Gastroesophageal sphincter (tissue), 4 donors: Measurements from ENCODE around the gene C11orf16. TPM values are rescaled to one million over a fixed set of nuclear protein-coding genes. Genes with fewer than 3 reads are reported as not detected.
A peak's percentile ranks its signal among the peaks of the same experiment; 100 is the strongest.

Experiments
- ATAC-seq: fragments of 150-250 bp; one replicate; pipeline ENCODE4 v1.9.1; 2016; ENCODE audit warnings: mild to moderate bottlenecking, moderate library complexity
- H3K27ac ChIP-seq, 4 donors: fragments of 200-600 bp; sonication (generic) in 3 of 4; 1 replicate in 3 of 4; 2 replicates in 1 of 4; pipeline ENCODE4 v1.5.1; 2016 to 2019
- H3K27me3 ChIP-seq: fragments of 200-600 bp; sonication (generic); one replicate; pipeline ENCODE4 v1.5.1; 2019
- H3K36me3 ChIP-seq, 2 donors: fragments of 200-600 bp; sonication (generic); one replicate each; pipeline ENCODE4 v1.5.1; 2019; ENCODE audit warnings: control low read depth in 1 of 2
- H3K4me1 ChIP-seq, 3 donors: fragments of 200-600 bp; sonication (generic); 1 replicate in 2 of 3; 2 replicates in 1 of 3; pipeline ENCODE4 v1.5.1; 2016 to 2019; ENCODE audit warnings: control low read depth in 2 of 3
- H3K4me3 ChIP-seq, 2 donors: fragments of 200-600 bp; sonication (generic); one replicate each; pipeline ENCODE4 v1.5.1; 2019; ENCODE audit warnings: mild to moderate bottlenecking in 1 of 2, moderate library complexity in 1 of 2
- H3K9me3 ChIP-seq, 3 donors: fragments of 200-600 bp; sonication (generic); one replicate each; pipeline ENCODE4 v1.5.1; 2017 to 2019; ENCODE audit warnings: control low read depth in 2 of 3
- EP300 ChIP-seq: sonication (generic); formaldehyde crosslinking; IDR thresholded peaks from one replicate; pipeline ENCODE4 v1.6.1; 2017; ENCODE audit warnings: antibody characterized with exemption, mild to moderate bottlenecking
- POLR2A ChIP-seq, 2 donors: fragments of 450-650 bp; IDR thresholded peaks; one replicate each; pipeline ENCODE4 v1.6.1; 2017; ENCODE audit warnings: antibody characterized with exemption in 2 of 2, mild to moderate bottlenecking in 2 of 2, moderate library complexity in 1 of 2
- POLR2AphosphoS5 ChIP-seq: sonication (generic); formaldehyde crosslinking; IDR thresholded peaks from one replicate; pipeline ENCODE4 v1.6.1; 2017; ENCODE audit warnings: antibody characterized with exemption
- WGBS, 2 donors: methylation state at CpG; one replicate each; pipeline ENCODE4 v1.1.5; 2018; ENCODE audit warnings: low coverage in 1 of 2; 5-methylcytosine and 5-hydroxymethylcytosine counted together
- total RNA-seq, 4 donors: library from RNA; depleted of rRNA; stranded (reverse); fragments of >200 nt; gene quantifications; one replicate each; pipeline ENCODE4 v1.1.0, GENCODE V29; 2016
- TF ChIP-seq, protein P1 (sequence below), 4 experiments: fragments of 200-600 bp in 2 of 4; fragments of 450-650 bp in 2 of 4; sonication (generic) in 1 of 4; IDR thresholded peaks; one replicate each; pipeline ENCODE4 v1.5.1; 2017 to 2019; ENCODE audit warnings: antibody characterized with exemption in 4 of 4, mild to moderate bottlenecking in 2 of 4, moderate library complexity in 2 of 4

Gene C11orf16
- total RNA-seq, 4 donors from 2014 or later, result not detected

DNA sequence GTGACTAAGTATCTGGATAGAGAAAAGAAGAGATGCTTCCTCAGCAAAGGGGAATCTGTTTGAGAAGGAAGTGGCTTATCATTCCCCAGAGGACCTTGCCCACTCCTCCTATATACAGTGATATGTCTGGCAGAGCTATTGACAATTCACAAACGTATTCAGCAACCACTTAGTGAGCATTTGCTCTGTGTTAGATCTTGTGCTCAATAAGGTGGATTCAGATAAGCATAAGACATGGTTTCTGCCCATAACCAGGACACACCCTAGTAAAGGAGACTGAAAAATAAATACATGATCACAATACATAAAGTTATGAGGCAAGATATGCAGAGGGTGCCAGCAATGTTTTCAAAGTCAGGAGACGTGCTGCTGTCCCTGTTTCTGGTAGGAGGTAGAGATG is 30.1 kb upstream of the C11orf16 start:
- Histone ChIP-seq H3K36me3 (peaks cover 0 to 9% of the 10 kb centered on the region in 2 donors), H3K27ac (peak overlapping the region in 3 of 4 donors; percentile 93 to 96 (median 94)), H3K9me3 (no peaks in the 10 kb centered on the region), H3K4me1 (peaks cover 8 to 62% (median 18%) of the 10 kb centered on the region in 3 donors), H3K27me3 (no peaks in the 10 kb centered on the region), H3K4me3 (peak overlapping the region in 1 of 2 donors; percentile 89)
- ATAC-seq, result no peak
- TF ChIP-seq, protein P1, sequence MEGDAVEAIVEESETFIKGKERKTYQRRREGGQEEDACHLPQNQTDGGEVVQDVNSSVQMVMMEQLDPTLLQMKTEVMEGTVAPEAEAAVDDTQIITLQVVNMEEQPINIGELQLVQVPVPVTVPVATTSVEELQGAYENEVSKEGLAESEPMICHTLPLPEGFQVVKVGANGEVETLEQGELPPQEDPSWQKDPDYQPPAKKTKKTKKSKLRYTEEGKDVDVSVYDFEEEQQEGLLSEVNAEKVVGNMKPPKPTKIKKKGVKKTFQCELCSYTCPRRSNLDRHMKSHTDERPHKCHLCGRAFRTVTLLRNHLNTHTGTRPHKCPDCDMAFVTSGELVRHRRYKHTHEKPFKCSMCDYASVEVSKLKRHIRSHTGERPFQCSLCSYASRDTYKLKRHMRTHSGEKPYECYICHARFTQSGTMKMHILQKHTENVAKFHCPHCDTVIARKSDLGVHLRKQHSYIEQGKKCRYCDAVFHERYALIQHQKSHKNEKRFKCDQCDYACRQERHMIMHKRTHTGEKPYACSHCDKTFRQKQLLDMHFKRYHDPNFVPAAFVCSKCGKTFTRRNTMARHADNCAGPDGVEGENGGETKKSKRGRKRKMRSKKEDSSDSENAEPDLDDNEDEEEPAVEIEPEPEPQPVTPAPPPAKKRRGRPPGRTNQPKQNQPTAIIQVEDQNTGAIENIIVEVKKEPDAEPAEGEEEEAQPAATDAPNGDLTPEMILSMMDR (IDR thresholded peaks at IDR 0.05), result no peak
- no peak for TF ChIP-seq POLR2A (IDR thresholded peaks at IDR 0.05)
- no peak for TF ChIP-seq POLR2AphosphoS5
- TF ChIP-seq EP300, result no peak
- 2 to 12% methylated on average over 2 of the region's 2 CpGs for WGBS, 2 donors

DNA sequence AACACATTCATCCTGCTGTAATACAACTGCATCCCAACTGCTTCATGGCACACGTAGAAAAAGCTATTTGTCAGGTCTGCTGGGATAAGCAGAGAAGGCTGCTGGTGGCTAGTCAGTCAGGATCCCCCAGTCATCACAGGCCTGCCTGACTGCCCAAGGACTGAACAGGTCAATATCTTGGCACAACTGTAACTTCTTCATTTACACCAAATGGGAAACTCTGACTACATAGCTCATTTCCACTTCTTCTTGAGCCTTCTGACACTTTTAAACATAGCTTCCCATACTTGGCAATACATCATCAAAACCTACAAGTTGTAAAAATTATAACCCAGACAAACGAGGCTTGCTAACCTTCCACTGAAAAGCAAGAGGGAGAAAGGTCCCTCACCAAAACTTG is 28.7 kb upstream of the C11orf16 start:
- WGBS, 2 donors, result 33 to 35% methylated on average over 1 to 2 of the region's 2 CpGs

DNA sequence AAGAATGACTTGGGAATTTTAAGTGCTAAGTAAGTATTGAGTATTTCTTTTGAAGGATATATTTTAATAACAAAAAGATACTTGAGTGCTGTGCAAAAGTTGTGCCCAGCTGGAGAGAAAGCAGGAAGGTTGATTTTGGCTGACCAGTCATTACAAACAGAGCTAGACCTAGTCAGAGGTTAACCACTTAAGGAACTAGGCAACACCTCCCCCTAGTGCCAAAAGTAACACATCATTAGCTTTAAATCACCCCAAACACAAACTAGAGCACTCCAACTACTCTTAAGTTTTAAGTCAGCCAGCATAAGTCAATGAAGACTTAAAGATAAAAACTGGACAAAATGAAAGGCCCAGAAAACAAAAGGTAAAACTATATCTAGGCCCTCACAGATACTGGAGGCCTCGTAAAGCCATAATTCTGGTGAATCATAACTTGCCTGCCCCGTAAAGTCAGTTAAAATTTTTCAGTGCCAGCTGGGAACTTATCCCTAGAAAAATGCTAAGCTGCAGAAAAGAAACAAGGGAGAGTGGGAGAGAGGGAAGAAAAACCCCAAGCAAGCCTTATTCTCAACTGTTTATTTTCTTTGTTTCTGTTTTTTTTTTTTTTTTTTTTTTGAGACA is 26.9 kb upstream of the C11orf16 start:
- H3K4me3 ChIP-seq, result peak overlapping the region in 1 of 2 donors; percentile 11
- H3K4me1 ChIP-seq, result peaks cover 8 to 49% (median 9%) of the 10 kb centered on the region in 3 donors
- H3K27ac ChIP-seq, result peak overlapping the region; percentile 32 to 74 (median 69)
- no peaks in the 10 kb centered on the region for H3K9me3 ChIP-seq
- 13 to 17% methylated on average over 2 of the region's 2 CpGs for WGBS, 2 donors
- ATAC-seq, result peak; percentile 42
- H3K36me3 ChIP-seq, result peaks cover 0 to 37% of the 10 kb centered on the region in 2 donors
- H3K27me3 ChIP-seq, result no peaks in the 10 kb centered on the region
- TF ChIP-seq POLR2A (IDR thresholded peaks at IDR 0.05), result no peak
- TF ChIP-seq, protein P1 (IDR thresholded peaks at IDR 0.05), result peak; percentile 21 to 70 (median 66)

More for the DNA sequence above, 28.7 kb upstream of the C11orf16 start:
- TF ChIP-seq POLR2AphosphoS5 (no peak), EP300 (no peak), POLR2A (IDR thresholded peaks at IDR 0.05) (no peak)
- TF ChIP-seq, protein P1 (IDR thresholded peaks at IDR 0.05), result no peak
- no peaks in the 10 kb centered on the region for H3K27me3 ChIP-seq
- peaks cover 0 to 19% of the 10 kb centered on the region in 2 donors for H3K36me3 ChIP-seq
- H3K9me3 ChIP-seq, result no peaks in the 10 kb centered on the region
- no peak for ATAC-seq
- peaks cover 8 to 62% (median 18%) of the 10 kb centered on the region in 3 donors for H3K4me1 ChIP-seq
- H3K4me3 ChIP-seq, result no peak overlapping the region
- H3K27ac ChIP-seq, result peak overlapping the region in 1 of 4 donors; percentile 46

DNA sequence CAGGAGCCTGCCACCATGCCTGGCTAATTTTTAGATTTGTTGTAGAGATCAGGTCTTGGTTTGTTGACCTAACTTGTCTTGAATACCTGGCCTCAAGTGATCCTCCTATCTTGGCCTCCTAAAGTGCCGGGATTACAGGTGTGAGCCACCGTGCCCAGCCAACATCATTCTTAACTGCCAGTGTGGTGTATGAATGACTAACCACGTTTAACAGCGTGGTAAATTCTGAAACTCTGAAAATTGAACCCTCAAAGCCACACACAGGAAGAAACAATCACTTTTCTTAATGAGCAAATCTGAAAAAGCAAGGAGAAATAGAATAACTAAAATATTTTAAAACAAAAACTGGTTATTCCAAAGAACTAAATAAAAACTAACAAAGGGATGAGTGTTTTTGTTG is 24.1 kb upstream of the C11orf16 start:
- Histone ChIP-seq H3K27ac (no peak overlapping the region), H3K4me1 (peaks cover 0 to 29% (median 3%) of the 10 kb centered on the region in 3 donors), H3K36me3 (peaks cover 0 to 65% of the 10 kb centered on the region in 2 donors), H3K9me3 (no peaks in the 10 kb centered on the region), H3K4me3 (no peak overlapping the region), H3K27me3 (no peaks in the 10 kb centered on the region)
- TF ChIP-seq POLR2A (IDR thresholded peaks at IDR 0.05) (no peak), EP300 (no peak), POLR2AphosphoS5 (no peak)
- TF ChIP-seq, protein P1 (IDR thresholded peaks at IDR 0.05), result no peak
- ATAC-seq, result no peak
- WGBS, 2 donors, result 81% methylated on average over 3 of the region's 4 CpGs; no CpG with 5 or more reads in 1 of the 2 donors

DNA sequence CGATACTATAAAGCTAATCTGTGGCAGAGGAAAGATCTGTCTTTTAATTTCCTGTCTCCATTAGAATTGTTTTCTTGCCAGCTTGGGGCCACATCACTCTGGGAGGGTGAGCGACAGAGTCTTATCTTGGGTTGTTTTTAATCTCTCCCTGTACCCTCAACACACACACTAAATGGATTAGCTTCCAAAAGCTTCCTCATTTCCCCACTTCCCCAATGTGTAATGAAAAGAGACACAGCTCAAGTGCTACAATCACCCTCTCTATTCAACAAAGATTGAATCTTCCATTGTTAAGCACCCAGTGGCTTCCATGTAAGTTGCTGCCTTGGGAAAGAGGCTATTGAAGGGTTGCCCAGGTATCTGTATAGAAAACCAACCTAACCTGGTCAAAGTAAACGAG is 16.1 kb upstream of the C11orf16 start:
- 60 to 83% methylated on average over 3 of the region's 3 CpGs for WGBS, 2 donors
- ATAC-seq, result no peak
- Histone ChIP-seq H3K9me3 (no peaks in the 10 kb centered on the region), H3K4me3 (no peak overlapping the region), H3K27ac (no peak overlapping the region), H3K36me3 (peaks cover 0 to 72% of the 10 kb centered on the region in 2 donors), H3K4me1 (no peaks in the 10 kb centered on the region), H3K27me3 (no peaks in the 10 kb centered on the region)
- TF ChIP-seq POLR2AphosphoS5 (no peak), EP300 (no peak), POLR2A (IDR thresholded peaks at IDR 0.05) (no peak)
- TF ChIP-seq, protein P1 (IDR thresholded peaks at IDR 0.05), result no peak
